Mesendoderm (in vitro differentiated cells): ENCODE data around the gene TACR2.

Source experiments
- DNase-seq: peaks from one replicate; pipeline ENCODE4 v3.0.0; 2013
- H2AK5ac ChIP-seq: 2 replicates; pipeline ENCODE4 v1.6.1; 2013; ENCODE audit warnings: low read length, inconsistent platforms
- H2BK120ac ChIP-seq: 2 replicates; pipeline ENCODE4 v1.6.1; 2013; ENCODE audit warnings: low read depth, mild to moderate bottlenecking, low read length, moderate library complexity, mixed read lengths
- H2BK15ac ChIP-seq: replicated peaks from 2 replicates; pipeline ENCODE4 v1.6.1; 2013; ENCODE audit warnings: low read depth, mild to moderate bottlenecking, moderate library complexity
- H2BK5ac ChIP-seq: 2 replicates; pipeline ENCODE4 v1.6.1; 2013; ENCODE audit warnings: low read length, inconsistent platforms
- H3K18ac ChIP-seq: 2 replicates; pipeline ENCODE4 v1.6.1; 2013; ENCODE audit warnings: mild to moderate bottlenecking, low read length, mixed read lengths
- H3K23ac ChIP-seq: one replicate; pipeline ENCODE4 v1.6.1; 2013; ENCODE audit warnings: low read length
- H3K27ac ChIP-seq: 2 replicates; pipeline ENCODE4 v1.5.1; 2013; ENCODE audit warnings: low read depth, mild to moderate bottlenecking, inconsistent platforms, low read length, moderate library complexity
- H3K27me3 ChIP-seq: 2 replicates; pipeline ENCODE4 v1.6.1; 2013; ENCODE audit warnings: low read length, control low read depth, mild to moderate bottlenecking, inconsistent platforms; ENCODE audit not compliant: insufficient read depth, poor library complexity
- H3K36me3 ChIP-seq: 2 replicates; pipeline ENCODE4 v1.6.1; 2013; ENCODE audit warnings: low read length, inconsistent platforms; ENCODE audit not compliant: control insufficient read depth, insufficient read depth
- H3K4ac ChIP-seq: one replicate; pipeline ENCODE4 v1.6.1; 2013; ENCODE audit warnings: low read depth, mild to moderate bottlenecking, low read length, moderate library complexity
- H3K4me1 ChIP-seq: 2 replicates; pipeline ENCODE4 v1.6.1; 2013; ENCODE audit warnings: low read depth, low read length, inconsistent platforms; ENCODE audit not compliant: control insufficient read depth
- H3K4me2 ChIP-seq: 2 replicates; pipeline ENCODE4 v1.6.1; 2013; ENCODE audit warnings: low read length
- H3K4me3 ChIP-seq: 2 replicates; pipeline ENCODE4 v1.5.1; 2013; ENCODE audit warnings: mild to moderate bottlenecking, low read length
- H3K56ac ChIP-seq: one replicate; pipeline ENCODE4 v1.6.1; 2013; ENCODE audit warnings: low read length
- H3K79me1 ChIP-seq: 2 replicates; pipeline ENCODE4 v1.6.1; 2013; ENCODE audit warnings: low read length, inconsistent platforms
- H3K79me2 ChIP-seq: 2 replicates; pipeline ENCODE4 v1.6.1; 2013; ENCODE audit warnings: mild to moderate bottlenecking, low read length; ENCODE audit not compliant: control insufficient read depth, insufficient read depth
- H3K9ac ChIP-seq: 2 replicates; pipeline ENCODE4 v1.6.1; 2013; ENCODE audit warnings: low read length, inconsistent platforms
- H4K5ac ChIP-seq: one replicate; pipeline ENCODE4 v1.6.1; 2013; ENCODE audit warnings: low read length
- H4K8ac ChIP-seq: one replicate; pipeline ENCODE4 v1.6.1; 2013; ENCODE audit warnings: low read depth, mild to moderate bottlenecking, control low read depth, low read length, moderate library complexity
- WGBS: extraction: QIAGEN DNeasy Blood & Tissue Kit; methylation state at CpG from one replicate; pipeline ENCODE4 v1.1.7; 2013; ENCODE audit warnings: low lambda C conversion rate, missing lambda C conversion rate; ENCODE audit not compliant: insufficient coverage; ENCODE audit errors: extremely low coverage; 5-methylcytosine and 5-hydroxymethylcytosine counted together

Gene TACR2

GRCh38 chr10:69403519-69403918 lies 13.2 kb downstream of the TACR2 start:
- Histone ChIP-seq H4K5ac (no peak overlapping the region), H3K79me2 (no peaks in the 10 kb centered on the region), H2BK15ac (no peak overlapping the region), H3K18ac (no peak overlapping the region), H3K23ac (no peak overlapping the region), H2BK120ac (no peak overlapping the region), H3K4me1 (no peaks in the 10 kb centered on the region), H3K4ac (no peak overlapping the region), H4K8ac (no peak overlapping the region), H3K4me2 (no peak overlapping the region), H2BK5ac (no peak overlapping the region), H3K4me3 (no peak overlapping the region), H3K56ac (no peak overlapping the region), H3K36me3 (peaks cover 6% of the 10 kb centered on the region), H3K27ac (no peak overlapping the region), H3K27me3 (no peaks in the 10 kb centered on the region), H2AK5ac (no peak overlapping the region), H3K9ac (no peak overlapping the region), H3K79me1 (no peaks in the 10 kb centered on the region)
- no peak for DNase-seq
- no CpG with 5 or more reads among the region's 3 CpGs for WGBS

- WGBS, result no CpG with 5 or more reads among the region's 1 CpG
- no peak overlapping the region for H3K27ac ChIP-seq
Measured at GRCh38 chr10:69403066-69403465, 13.7 kb downstream of the TACR2 start.

GRCh38 chr10:69402386-69402785 lies 14.3 kb downstream of the TACR2 start:
- no peak overlapping the region for H3K18ac ChIP-seq
- no peak overlapping the region for H3K27ac ChIP-seq
- H3K79me2 ChIP-seq, result no peaks in the 10 kb centered on the region
- no peak overlapping the region for H2BK120ac ChIP-seq
- WGBS, result no CpG with 5 or more reads among the region's 6 CpGs
- no peaks in the 10 kb centered on the region for H3K4me1 ChIP-seq
- no peak overlapping the region for H3K9ac ChIP-seq
- no peak overlapping the region for H3K23ac ChIP-seq
- H3K4ac ChIP-seq, result no peak overlapping the region
- no peak overlapping the region for H2BK15ac ChIP-seq
- DNase-seq, result no peak
- H3K4me2 ChIP-seq, result no peak overlapping the region
- no peak overlapping the region for H2AK5ac ChIP-seq
- H3K36me3 ChIP-seq, result peaks cover 7% of the 10 kb centered on the region
- H3K56ac ChIP-seq, result no peak overlapping the region
- no peak overlapping the region for H2BK5ac ChIP-seq
- no peaks in the 10 kb centered on the region for H3K27me3 ChIP-seq
- no peak overlapping the region for H4K5ac ChIP-seq
- H3K4me3 ChIP-seq, result no peak overlapping the region
- H4K8ac ChIP-seq, result no peak overlapping the region
- H3K79me1 ChIP-seq, result no peaks in the 10 kb centered on the region

More at GRCh38 chr10:69403066-69403465, 13.7 kb downstream of the TACR2 start:
- Histone ChIP-seq H3K9ac (no peak overlapping the region), H4K8ac (no peak overlapping the region), H3K23ac (no peak overlapping the region), H2BK5ac (no peak overlapping the region), H3K4me2 (no peak overlapping the region), H3K4me1 (no peaks in the 10 kb centered on the region), H3K4me3 (no peak overlapping the region), H2BK15ac (no peak overlapping the region), H3K79me1 (no peaks in the 10 kb centered on the region), H3K79me2 (no peaks in the 10 kb centered on the region), H3K56ac (no peak overlapping the region), H3K27me3 (no peaks in the 10 kb centered on the region), H3K4ac (no peak overlapping the region), H3K36me3 (peaks cover 7% of the 10 kb centered on the region), H2BK120ac (no peak overlapping the region), H4K5ac (no peak overlapping the region), H2AK5ac (no peak overlapping the region), H3K18ac (no peak overlapping the region)
- DNase-seq, result no peak

GRCh38 chr10:69401416-69401815 lies 15.3 kb downstream of the TACR2 start:
- peaks cover 9% of the 10 kb centered on the region for H3K36me3 ChIP-seq
- no peaks in the 10 kb centered on the region for H3K79me2 ChIP-seq
- no peak overlapping the region for H2BK120ac ChIP-seq
- peaks cover 2% of the 10 kb centered on the region for H3K79me1 ChIP-seq
- no peaks in the 10 kb centered on the region for H3K4me1 ChIP-seq
- no peak overlapping the region for H3K27ac ChIP-seq
- H2AK5ac ChIP-seq, result no peak overlapping the region
- no peak overlapping the region for H3K23ac ChIP-seq
- no peak overlapping the region for H4K5ac ChIP-seq
- H3K56ac ChIP-seq, result no peak overlapping the region
- no CpG with 5 or more reads among the region's 11 CpGs for WGBS
- no peaks in the 10 kb centered on the region for H3K27me3 ChIP-seq
- H3K4me2 ChIP-seq, result no peak overlapping the region
- H2BK5ac ChIP-seq, result no peak overlapping the region
- H2BK15ac ChIP-seq, result no peak overlapping the region
- no peak for DNase-seq
- H3K9ac ChIP-seq, result no peak overlapping the region
- no peak overlapping the region for H3K18ac ChIP-seq
- no peak overlapping the region for H3K4me3 ChIP-seq
- H3K4ac ChIP-seq, result no peak overlapping the region
- H4K8ac ChIP-seq, result no peak overlapping the region

GRCh38 chr10:69400936-69401335 lies 15.8 kb downstream of the TACR2 start:
- Histone ChIP-seq H2BK15ac (no peak overlapping the region), H3K4ac (no peak overlapping the region), H3K36me3 (peaks cover 9% of the 10 kb centered on the region), H2AK5ac (no peak overlapping the region), H3K4me1 (no peaks in the 10 kb centered on the region), H3K79me1 (peaks cover 2% of the 10 kb centered on the region), H3K9ac (no peak overlapping the region), H2BK120ac (no peak overlapping the region), H3K79me2 (no peaks in the 10 kb centered on the region), H3K23ac (no peak overlapping the region), H3K4me3 (no peak overlapping the region), H3K27ac (no peak overlapping the region), H4K5ac (no peak overlapping the region), H3K27me3 (no peaks in the 10 kb centered on the region), H3K4me2 (no peak overlapping the region), H4K8ac (no peak overlapping the region), H3K18ac (no peak overlapping the region), H3K56ac (no peak overlapping the region), H2BK5ac (no peak overlapping the region)
- WGBS, result no CpG with 5 or more reads among the region's 23 CpGs
- DNase-seq, result no peak

GRCh38 chr10:69398466-69398865 lies 18.3 kb downstream of the TACR2 start:
- H3K79me1 ChIP-seq, result peaks cover 8% of the 10 kb centered on the region
- no peak overlapping the region for H2BK120ac ChIP-seq

More at GRCh38 chr10:69398466-69398865, 18.3 kb downstream of the TACR2 start:
- Histone ChIP-seq H3K4me2 (no peak overlapping the region), H3K4ac (no peak overlapping the region), H2BK15ac (no peak overlapping the region), H3K23ac (no peak overlapping the region), H3K4me3 (no peak overlapping the region), H3K9ac (no peak overlapping the region), H4K5ac (no peak overlapping the region), H3K18ac (no peak overlapping the region), H2BK5ac (no peak overlapping the region), H2AK5ac (no peak overlapping the region), H3K56ac (no peak overlapping the region), H3K36me3 (peaks cover 17% of the 10 kb centered on the region), H3K79me2 (no peaks in the 10 kb centered on the region), H4K8ac (no peak overlapping the region), H3K27me3 (no peaks in the 10 kb centered on the region), H3K4me1 (no peaks in the 10 kb centered on the region), H3K27ac (no peak overlapping the region)
- no CpG with 5 or more reads among the region's 16 CpGs for WGBS
- DNase-seq, result no peak
